HFF-Myc (cell line): ENCODE data around the gene CLINT1.

Source experiments
- DNase-seq: peaks from one replicate; pipeline ENCODE4 v3.0.0-alpha.2; 2011; ENCODE audit warnings: low read depth; ENCODE audit errors: extremely low read depth
- H3K4me3 ChIP-seq: replicated peaks from 2 replicates; pipeline ENCODE4 v1.5.1; 2011; ENCODE audit warnings: low read depth, mild to moderate bottlenecking, control low read depth, low read length
- CTCF ChIP-seq: IDR thresholded peaks from 2 replicates; pipeline ENCODE4 v1.5.1; 2012; ENCODE audit warnings: mild to moderate bottlenecking, low read depth, low read length, control low read depth; ENCODE audit errors: missing control alignments

The CLINT1 gene

GRCh38 chr5:157779221-157779620 is 79.7 kb downstream of the CLINT1 start:
- H3K4me3 ChIP-seq: no peak overlapping the region
- TF ChIP-seq CTCF: no peak
- DNase-seq: no peak

GRCh38 chr5:157778121-157778805 is 80.7 kb downstream of the CLINT1 start:
- TF ChIP-seq CTCF: no peak
- DNase-seq: peak; percentile 72
- no peak overlapping the region for H3K4me3 ChIP-seq

- no peak for TF ChIP-seq CTCF
- no peak overlapping the region for H3K4me3 ChIP-seq
- DNase-seq: no peak
Observed at GRCh38 chr5:157772127-157772526, 86.8 kb downstream of the CLINT1 start.

GRCh38 chr5:157770665-157771064 is 88.3 kb downstream of the CLINT1 start:
- DNase-seq: no peak
- no peak for TF ChIP-seq CTCF
- H3K4me3 ChIP-seq: no peak overlapping the region

- no peak overlapping the region for H3K4me3 ChIP-seq
- no peak for DNase-seq
- no peak for TF ChIP-seq CTCF
Observed at GRCh38 chr5:157767689-157768088, 91.3 kb downstream of the CLINT1 start.

- TF ChIP-seq CTCF: no peak
- no peak for DNase-seq
- H3K4me3 ChIP-seq: no peak overlapping the region
Observed at GRCh38 chr5:157766902-157767301, 92.0 kb downstream of the CLINT1 start.

GRCh38 chr5:157766442-157766841 is 92.5 kb downstream of the CLINT1 start:
- no peak overlapping the region for H3K4me3 ChIP-seq
- no peak for TF ChIP-seq CTCF
- DNase-seq: no peak
